AG04449 (cell line): Measurements from ENCODE around the gene GAL.

ENCODE experiments used
- CTCF ChIA-PET: fragments of 350-600 bp; formaldehyde crosslinking; extraction: SDS; loops from one replicate; lab custom pipeline; 2021; ENCODE audit warnings: antibody characterized with exemption; lab: Yijun Ruan, JAX
- POLR2A ChIA-PET: fragments of 400-600, 350-600 bp; formaldehyde crosslinking; extraction: SDS; loops from one replicate; lab custom pipeline; 2020; ENCODE audit warnings: antibody characterized with exemption, inconsistent platforms; lab: Yijun Ruan, JAX
- DNase-seq: peaks from one replicate; pipeline ENCODE4 v3.0.0-alpha.2; 2010; ENCODE audit warnings: low read depth, low spot score
- H3K4me3 ChIP-seq: 2 replicates; pipeline ENCODE4 v1.5.1; 2011; ENCODE audit warnings: low read depth, mild to moderate bottlenecking, control low read depth, low read length
- TF ChIP-seq, protein P1 (sequence below): IDR thresholded peaks from one replicate; pipeline ENCODE4 v1.5.1; 2011; ENCODE audit warnings: mild to moderate bottlenecking, moderate library complexity, low read length, control low read depth, inconsistent platforms; ENCODE audit not compliant: insufficient read depth; ENCODE audit errors: missing control alignments

GAL gene

DNA sequence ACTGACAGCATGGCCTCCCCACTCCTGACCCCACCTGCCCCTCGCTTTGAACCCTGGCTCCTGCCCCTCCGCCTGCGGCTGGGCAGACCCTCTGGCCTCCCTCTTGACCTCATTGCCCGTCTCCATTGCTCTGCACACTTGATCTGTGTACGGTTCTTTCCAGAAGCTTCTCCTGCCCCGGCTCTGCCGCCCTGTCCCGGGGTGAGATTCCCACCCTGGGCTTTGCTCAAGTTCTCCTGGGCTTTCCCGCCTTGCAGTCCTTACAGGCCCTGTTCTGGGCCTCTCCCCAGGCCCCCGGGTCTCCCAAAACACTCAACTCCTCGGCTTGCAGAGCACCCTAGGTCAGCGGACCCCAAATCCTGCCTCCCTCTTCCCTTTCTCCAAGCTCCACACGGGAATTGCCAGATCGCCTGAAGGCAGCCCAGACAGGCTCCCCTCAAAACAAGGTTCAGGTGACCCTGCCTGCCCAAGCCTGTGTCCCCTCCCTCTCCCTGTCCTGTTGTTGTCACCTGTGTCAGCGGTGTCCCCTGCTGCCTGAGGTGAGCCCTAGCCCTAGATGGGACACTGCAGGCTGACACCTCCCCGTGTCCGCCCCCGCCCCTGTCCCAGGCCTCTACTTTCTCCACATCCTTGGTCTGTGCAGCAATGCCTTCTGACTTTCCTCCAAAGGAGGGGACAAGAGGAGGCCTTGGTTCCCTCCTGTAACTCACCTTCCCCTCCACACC, 1.5 kb downstream of the GAL start:
- no peak for DNase-seq
- TF ChIP-seq, protein P1, sequence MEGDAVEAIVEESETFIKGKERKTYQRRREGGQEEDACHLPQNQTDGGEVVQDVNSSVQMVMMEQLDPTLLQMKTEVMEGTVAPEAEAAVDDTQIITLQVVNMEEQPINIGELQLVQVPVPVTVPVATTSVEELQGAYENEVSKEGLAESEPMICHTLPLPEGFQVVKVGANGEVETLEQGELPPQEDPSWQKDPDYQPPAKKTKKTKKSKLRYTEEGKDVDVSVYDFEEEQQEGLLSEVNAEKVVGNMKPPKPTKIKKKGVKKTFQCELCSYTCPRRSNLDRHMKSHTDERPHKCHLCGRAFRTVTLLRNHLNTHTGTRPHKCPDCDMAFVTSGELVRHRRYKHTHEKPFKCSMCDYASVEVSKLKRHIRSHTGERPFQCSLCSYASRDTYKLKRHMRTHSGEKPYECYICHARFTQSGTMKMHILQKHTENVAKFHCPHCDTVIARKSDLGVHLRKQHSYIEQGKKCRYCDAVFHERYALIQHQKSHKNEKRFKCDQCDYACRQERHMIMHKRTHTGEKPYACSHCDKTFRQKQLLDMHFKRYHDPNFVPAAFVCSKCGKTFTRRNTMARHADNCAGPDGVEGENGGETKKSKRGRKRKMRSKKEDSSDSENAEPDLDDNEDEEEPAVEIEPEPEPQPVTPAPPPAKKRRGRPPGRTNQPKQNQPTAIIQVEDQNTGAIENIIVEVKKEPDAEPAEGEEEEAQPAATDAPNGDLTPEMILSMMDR = no peak
- CTCF ChIA-PET = interaction anchor here (0.7 kb wide), 1 partner anchor 120 kb away, joined by 3 read pairs; no protein-coding TSS in a partner anchor
- no peak overlapping the region for H3K4me3 ChIP-seq
- POLR2A ChIA-PET = interaction anchor here (0.6 kb wide), 1 partner anchor 837 kb away, joined by 3 read pairs; no protein-coding TSS in a partner anchor

DNA sequence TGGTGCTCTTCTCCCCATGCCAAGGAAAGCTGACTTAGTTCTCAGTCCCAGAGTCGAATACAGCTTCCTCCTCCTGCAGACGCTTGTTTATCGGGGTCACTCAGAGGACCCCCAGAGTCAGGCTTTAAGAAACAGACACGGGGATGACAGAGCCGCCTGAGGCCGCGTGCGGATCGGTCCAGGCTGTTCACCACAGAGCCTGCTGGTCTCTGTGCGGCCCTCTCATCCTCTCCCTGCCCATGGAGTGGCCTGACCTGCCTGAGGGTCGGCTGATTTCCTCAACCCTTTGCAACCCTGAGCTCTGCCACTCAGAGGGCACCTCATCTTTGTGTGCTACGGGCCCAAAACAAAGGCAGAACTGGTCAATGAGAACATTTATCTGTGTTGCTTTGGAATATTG, 2.1 kb downstream of the GAL start:
- CTCF ChIA-PET = no interaction called here
- no peak overlapping the region for H3K4me3 ChIP-seq
- POLR2A ChIA-PET = no interaction called here
- TF ChIP-seq, protein P1 = no peak
- DNase-seq = no peak

DNA sequence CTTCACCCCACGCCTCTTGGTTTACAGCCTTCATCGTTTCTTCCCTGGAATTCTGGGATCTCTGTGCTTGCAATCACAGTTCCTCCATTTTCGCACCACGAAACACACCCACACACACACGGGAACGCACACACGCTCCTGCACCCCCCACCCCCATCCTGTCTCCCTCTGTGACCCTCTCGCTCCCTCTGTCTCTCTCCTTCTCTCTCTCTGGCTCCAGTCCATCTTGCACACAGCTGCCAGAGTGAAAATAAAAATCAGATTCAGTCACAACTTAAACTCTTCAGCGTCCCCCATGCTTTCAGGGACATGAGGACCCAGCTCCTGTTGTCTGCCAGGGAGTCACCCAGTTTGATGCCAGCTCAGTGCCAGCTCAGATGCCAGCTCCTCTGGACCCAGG, 3.0 kb downstream of the GAL start:
- H3K4me3 ChIP-seq = no peak overlapping the region
- CTCF ChIA-PET = no interaction called here
- DNase-seq = no peak
- POLR2A ChIA-PET = no interaction called here
- TF ChIP-seq, protein P1 = no peak

DNA sequence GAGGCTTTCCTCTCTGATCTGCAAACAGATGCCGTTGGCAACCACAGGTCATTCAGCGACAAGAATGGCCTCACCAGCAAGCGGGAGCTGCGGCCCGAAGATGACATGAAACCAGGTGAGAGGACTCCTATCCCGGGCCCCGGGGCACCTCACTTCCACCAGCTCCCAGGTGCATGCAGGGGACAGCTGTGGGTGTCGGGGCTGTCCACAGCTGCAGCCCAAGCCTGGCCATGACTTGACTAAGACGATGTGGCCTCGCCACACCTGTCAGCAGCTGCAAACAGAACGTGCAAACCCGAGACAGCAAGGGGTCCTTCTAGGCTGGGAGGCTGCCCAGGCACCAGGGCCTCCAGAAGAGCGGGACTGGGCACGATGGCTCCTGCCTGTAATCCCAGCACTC, 3.6 kb downstream of the GAL start:
- H3K4me3 ChIP-seq = no peak overlapping the region
- ChIA-PET POLR2A (no interaction called here), CTCF (no interaction called here)
- TF ChIP-seq, protein P1 = no peak
- DNase-seq = no peak

DNA sequence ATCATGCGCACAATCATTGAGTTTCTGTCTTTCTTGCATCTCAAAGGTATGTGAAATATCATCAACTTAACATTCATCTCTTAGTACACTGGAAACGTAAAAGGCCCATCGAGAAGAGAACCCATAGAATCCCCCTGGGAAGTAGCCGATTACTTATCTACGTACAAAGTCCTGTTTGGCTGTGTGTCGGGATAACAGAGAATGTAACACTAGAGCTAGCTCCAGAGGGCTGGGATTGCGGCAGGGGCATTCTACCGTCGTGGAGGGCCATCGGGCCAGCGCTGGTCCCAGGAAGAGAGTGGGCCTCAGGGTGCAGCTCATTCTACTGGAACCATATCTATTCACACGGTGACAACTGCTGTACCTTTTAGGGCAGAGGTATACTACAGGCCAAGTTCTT, 4.5 kb downstream of the GAL start:
- ChIA-PET CTCF (no interaction called here), POLR2A (no interaction called here)
- DNase-seq = no peak
- TF ChIP-seq, protein P1 = no peak
- H3K4me3 ChIP-seq = no peak overlapping the region

DNA sequence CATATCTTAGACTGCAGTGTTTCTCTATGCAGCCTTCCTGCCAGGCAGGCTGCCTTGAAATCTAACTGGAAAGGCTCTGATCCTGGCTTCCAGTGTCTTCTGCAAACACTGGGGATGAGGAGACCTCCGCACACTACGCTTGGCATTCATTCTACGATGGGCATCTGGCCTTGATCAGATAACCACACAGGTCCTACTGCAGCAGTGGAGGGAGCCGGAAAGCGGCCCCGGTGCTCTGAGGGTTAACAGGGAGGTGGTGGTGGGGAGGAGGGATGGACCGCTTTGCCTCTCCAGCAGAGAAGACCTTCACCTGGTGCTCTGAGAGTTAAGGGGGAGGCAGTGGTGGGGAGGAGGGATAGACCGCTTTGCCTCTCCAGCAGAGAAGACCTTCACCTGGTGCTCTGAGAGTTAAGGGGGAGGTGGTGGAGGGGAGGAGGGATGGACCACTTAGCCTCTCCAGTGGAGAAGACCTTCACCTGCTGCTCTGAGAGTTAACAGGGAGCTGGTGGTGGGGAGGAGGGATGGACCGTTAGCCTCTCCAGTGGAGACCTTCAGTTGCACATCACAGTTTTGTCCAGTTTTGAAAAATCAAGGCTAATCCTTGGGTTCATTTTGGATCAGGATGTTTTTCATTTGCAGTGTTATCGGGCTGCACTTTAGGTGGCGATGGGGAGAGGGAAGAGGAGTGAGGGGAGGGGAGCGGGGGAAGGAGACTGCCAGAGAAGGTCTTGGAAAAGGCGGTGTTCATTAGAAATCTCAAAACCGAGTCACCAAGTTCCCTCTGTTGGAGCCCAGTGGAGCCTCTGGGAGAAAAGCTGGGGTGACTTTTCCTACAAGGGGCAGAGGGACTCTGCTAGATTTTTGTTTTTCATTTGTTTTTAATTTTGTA, 5.6 kb downstream of the GAL start:
- POLR2A ChIA-PET = no interaction called here
- no peak for DNase-seq
- TF ChIP-seq, protein P1 = no peak
- no peak overlapping the region for H3K4me3 ChIP-seq
- CTCF ChIA-PET = no interaction called here
